Muscle layer of duodenum (tissue), 2 donors: ENCODE data around the gene A4GALT.

Source experiments
- H3K27ac ChIP-seq: one replicate; pipeline ENCODE4 v1.7.0; 2013; ENCODE audit warnings: mild to moderate bottlenecking, low read length
- H3K27me3 ChIP-seq: one replicate; pipeline ENCODE4 v1.7.0; 2013; ENCODE audit warnings: low read depth, mild to moderate bottlenecking, control low read depth, low read length
- H3K36me3 ChIP-seq, 2 donors: one replicate each; pipeline ENCODE4 v1.7.0; 2013; ENCODE audit warnings: low read length in 2 of 2, control low read depth in 1 of 2, mild to moderate bottlenecking in 1 of 2; ENCODE audit not compliant: insufficient read depth in 2 of 2, control insufficient read depth in 1 of 2
- H3K4me1 ChIP-seq, 2 donors: one replicate each; pipeline ENCODE4 v1.7.0; 2013; ENCODE audit warnings: low read length in 2 of 2, mild to moderate bottlenecking in 2 of 2, control low read depth in 1 of 2, moderate library complexity in 1 of 2; ENCODE audit not compliant: insufficient read depth in 2 of 2, control insufficient read depth in 1 of 2
- H3K4me3 ChIP-seq, 2 donors: one replicate each; pipeline ENCODE4 v1.7.0; 2013; ENCODE audit warnings: low read length in 2 of 2, low read depth in 1 of 2, mild to moderate bottlenecking in 1 of 2
- H3K9me3 ChIP-seq, 2 donors: one replicate each; pipeline ENCODE4 v1.7.0; 2013; ENCODE audit warnings: low read length in 2 of 2, control low read depth in 1 of 2, mild to moderate bottlenecking in 1 of 2; ENCODE audit not compliant: control insufficient read depth in 1 of 2
- donor health status: healthy.

The A4GALT gene, protein sequence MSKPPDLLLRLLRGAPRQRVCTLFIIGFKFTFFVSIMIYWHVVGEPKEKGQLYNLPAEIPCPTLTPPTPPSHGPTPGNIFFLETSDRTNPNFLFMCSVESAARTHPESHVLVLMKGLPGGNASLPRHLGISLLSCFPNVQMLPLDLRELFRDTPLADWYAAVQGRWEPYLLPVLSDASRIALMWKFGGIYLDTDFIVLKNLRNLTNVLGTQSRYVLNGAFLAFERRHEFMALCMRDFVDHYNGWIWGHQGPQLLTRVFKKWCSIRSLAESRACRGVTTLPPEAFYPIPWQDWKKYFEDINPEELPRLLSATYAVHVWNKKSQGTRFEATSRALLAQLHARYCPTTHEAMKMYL

DNA sequence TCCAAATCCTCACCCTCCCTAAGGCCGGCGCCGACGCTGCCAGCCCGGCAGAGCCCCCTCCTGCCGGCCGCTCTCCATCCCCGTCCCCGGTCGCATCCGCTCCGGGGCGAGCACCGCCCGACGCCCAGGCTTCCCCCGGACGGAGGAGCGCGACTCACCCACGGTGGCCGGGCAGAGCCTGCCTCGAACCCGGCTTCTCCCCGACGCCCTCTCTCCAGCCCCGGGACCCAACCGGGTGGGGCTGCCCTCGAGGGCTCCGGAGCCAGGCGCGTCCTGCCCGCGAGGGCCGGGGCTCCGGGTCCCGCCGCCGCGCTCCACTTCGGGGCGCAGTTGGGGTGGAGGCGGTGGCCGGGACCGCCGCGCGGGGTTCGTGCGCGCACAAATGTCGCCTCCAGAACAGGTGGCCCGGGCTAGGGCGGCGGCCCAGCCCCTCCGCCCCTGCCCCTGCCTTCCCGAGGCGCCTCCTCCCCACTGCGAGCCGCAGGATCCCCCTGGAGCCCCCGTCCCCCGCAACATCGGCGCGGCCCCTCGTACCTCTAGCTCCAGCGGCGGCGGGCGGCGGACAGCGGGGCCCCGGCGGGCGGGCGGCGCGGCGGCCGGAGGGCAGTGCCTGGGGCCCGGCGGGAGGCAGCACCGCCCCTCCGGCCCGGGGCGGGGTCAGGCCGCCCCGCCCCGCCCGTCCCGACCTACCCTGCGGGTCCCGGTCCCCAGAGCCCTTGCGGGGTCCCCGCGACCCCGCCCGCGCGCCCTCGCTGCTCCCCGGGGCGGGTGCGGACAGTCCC is at the start of gene A4GALT:
Gene A4GALT, minus strand, starts transcription at position 608 of the 782 bp plus-strand sequence. CDS start 26,919 bp downstream, outside the sequence.
- Histone ChIP-seq H3K4me1 (peaks cover 0 to 25% of the 10 kb centered on the region in 2 donors), H3K27ac (peak within 1 kb of the TSS; percentile 83), H3K27me3 (peaks cover 4% of the 10 kb centered on the region), H3K9me3 (no peaks in the 10 kb centered on the region), H3K36me3 (no peaks in the 10 kb centered on the region), H3K4me3 (peak within 1 kb of the TSS; percentile 64 to 82)

DNA sequence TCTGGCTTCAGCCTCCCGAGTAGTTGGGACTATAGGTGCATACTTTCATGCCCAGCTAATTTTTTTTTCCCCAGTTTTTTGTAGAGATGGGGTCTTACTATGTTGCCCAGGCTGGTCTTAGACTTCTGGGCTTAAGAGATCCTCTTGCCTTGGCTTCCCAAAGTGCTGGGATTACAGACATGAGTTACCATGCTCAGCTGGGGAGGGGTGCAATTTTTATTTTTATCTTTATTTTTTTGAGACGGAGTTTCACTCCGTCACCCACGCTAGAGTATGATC is 49.7 kb upstream of the A4GALT start:
- peaks cover 0 to 7% of the 10 kb centered on the region in 2 donors for H3K4me1 ChIP-seq
- no peaks in the 10 kb centered on the region for H3K36me3 ChIP-seq
- H3K4me3 ChIP-seq = peak overlapping the region in 1 of 2 donors; percentile 47
- H3K27ac ChIP-seq = no peak overlapping the region
- no peaks in the 10 kb centered on the region for H3K27me3 ChIP-seq
- no peaks in the 10 kb centered on the region for H3K9me3 ChIP-seq

DNA sequence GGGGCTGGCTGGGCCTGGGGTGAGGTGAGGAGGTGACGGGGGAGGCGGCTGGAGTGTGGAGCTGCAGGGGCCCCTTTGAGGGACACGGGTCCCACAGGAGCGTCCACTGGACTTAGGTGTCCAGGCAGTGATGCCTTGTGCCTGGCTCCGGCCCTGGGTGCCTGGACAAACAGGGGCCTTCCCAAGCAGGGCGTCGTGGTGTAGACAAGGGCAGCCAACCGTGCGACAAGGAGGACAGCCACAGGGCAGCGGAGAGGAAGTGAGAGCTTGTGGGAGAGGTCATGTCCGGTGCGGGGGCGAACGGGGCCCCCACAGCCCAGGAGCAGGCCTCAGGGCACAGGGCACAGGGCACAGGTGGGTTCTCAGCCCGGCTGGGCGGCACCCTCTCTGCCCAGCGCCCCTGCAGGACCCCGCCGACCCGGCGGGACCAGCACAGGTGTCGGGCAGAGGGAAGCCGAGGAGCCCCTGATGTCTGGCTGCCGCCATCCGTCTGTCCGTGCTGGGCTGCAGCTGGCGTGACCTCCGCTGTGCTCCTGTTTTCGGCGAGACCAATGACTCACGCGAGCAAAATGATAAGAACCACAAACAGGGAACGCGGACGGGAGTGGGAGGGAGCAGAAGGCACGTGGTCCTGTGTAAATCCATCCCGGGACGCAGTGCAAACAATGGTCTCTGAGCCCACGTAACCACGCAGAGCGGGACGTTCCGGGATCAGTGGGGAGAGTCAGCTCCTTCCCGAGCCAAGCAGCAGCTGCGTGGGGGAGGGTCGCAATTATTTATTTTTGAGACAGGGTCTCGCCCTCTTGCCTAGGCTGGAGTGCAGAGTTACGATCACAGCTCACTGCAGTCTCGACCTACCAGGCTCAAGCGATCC is 49.1 kb upstream of the A4GALT start:
- no peaks in the 10 kb centered on the region for H3K9me3 ChIP-seq
- H3K27ac ChIP-seq = no peak overlapping the region
- H3K4me3 ChIP-seq = peak overlapping the region in 1 of 2 donors; percentile 47
- no peaks in the 10 kb centered on the region for H3K27me3 ChIP-seq
- no peaks in the 10 kb centered on the region for H3K36me3 ChIP-seq
- H3K4me1 ChIP-seq = peaks cover 0 to 7% of the 10 kb centered on the region in 2 donors

DNA sequence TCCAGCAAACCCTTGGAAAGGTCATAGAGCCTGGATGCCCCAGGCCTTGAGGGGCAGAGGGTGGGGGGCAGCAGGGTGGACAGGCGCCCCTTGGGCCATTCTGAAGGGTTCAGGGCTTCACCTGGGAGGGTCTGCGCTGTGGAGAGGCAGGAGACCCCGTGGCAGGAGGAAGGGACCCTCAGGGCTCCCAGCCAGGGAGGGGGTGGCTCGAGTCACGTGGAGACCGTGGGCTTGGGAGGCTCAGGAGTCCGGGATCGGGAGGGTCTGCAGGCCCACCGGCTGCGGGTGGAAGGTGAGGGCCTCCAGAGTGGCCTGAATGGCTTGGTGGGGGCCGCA is 48.5 kb upstream of the A4GALT start:
- H3K9me3 ChIP-seq = no peaks in the 10 kb centered on the region
- H3K4me1 ChIP-seq = peaks cover 0 to 7% of the 10 kb centered on the region in 2 donors
- H3K27ac ChIP-seq = no peak overlapping the region
- no peaks in the 10 kb centered on the region for H3K27me3 ChIP-seq
- no peak overlapping the region for H3K4me3 ChIP-seq
- H3K36me3 ChIP-seq = no peaks in the 10 kb centered on the region

DNA sequence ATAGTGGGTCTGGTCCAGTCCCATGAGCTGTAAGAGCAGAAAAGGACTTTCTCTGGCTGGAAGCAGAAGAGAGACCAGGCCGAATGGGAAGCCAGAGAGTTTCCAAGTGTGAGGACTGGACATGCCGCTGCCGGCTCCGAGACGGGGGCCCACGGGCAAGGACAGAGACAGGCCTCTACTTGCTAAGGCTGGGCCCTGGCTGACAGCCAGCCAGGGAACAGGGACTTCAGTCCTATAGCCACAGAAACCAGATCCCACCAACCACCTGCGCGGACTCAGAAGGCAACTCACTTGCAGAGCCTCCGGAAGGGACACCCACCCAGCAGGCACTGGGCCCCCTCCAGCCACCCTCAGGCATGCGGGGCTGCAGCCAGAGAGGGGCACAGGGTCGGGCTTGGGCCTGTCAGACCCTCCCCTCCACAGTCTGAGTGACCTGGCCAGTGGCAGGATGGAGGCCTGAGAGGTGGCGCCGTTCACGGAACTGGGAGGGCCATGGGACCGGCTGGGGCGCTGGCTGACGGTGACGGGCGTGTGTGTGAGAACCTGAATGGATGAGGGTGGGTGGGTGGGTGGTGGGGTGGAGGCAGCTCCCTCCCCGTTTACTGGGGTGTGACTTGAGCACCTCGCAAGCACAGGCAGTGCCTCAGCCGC is 47.8 kb upstream of the A4GALT start:
- Histone ChIP-seq H3K4me1 (peaks cover 0 to 7% of the 10 kb centered on the region in 2 donors), H3K27me3 (no peaks in the 10 kb centered on the region), H3K9me3 (no peaks in the 10 kb centered on the region), H3K4me3 (no peak overlapping the region), H3K27ac (no peak overlapping the region), H3K36me3 (no peaks in the 10 kb centered on the region)

DNA sequence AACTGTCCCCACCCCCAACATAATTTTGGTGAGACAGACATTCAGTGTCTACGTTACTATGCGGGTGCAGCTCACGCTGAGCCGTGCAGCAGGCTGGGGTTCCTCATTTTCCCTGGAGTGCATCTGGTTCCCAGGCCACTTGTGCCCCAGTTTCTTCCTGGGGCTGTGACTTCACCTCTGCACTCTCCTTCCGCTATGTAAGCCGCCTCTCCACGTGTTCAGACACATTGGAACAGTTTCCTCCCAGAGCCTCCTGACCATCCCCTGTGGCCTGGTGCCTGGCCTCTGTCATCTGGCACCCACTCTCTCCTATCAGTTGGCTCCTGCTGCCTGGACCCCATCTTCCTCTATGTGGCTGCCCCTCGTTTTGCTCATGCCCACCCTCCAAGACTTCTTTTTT is 46.2 kb upstream of the A4GALT start:
- no peak overlapping the region for H3K4me3 ChIP-seq

DNA sequence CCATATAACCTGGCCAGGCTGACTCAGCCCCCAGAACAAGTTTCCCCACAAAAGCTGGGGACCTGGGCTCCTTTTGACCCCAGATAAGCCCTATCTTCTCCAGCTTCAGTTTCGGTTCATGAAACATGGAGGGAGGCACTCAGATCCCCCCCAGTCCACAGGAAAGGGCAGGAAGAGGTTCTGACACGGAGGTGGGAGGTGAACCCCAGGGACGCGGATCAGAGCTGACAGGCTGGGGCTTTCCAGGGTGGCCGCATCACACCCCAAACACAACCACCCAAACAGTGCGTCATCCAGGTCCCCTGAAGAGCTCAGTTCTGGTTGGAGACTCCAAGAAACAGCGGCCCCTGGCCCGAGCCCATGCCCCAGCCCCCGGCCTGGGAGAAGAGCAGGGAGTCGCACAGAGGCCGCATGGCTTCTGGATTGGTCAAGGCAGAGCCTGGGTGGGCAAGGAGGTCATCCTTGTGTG is 44.3 kb upstream of the A4GALT start:
- Histone ChIP-seq H3K27ac (no peak overlapping the region), H3K4me1 (peaks cover 0 to 7% of the 10 kb centered on the region in 2 donors)

More for the DNA sequence above, 46.2 kb upstream of the A4GALT start:
- H3K4me1 ChIP-seq = peaks cover 0 to 7% of the 10 kb centered on the region in 2 donors
- H3K27me3 ChIP-seq = no peaks in the 10 kb centered on the region
- no peaks in the 10 kb centered on the region for H3K36me3 ChIP-seq
- H3K9me3 ChIP-seq = no peaks in the 10 kb centered on the region
- no peak overlapping the region for H3K27ac ChIP-seq

DNA sequence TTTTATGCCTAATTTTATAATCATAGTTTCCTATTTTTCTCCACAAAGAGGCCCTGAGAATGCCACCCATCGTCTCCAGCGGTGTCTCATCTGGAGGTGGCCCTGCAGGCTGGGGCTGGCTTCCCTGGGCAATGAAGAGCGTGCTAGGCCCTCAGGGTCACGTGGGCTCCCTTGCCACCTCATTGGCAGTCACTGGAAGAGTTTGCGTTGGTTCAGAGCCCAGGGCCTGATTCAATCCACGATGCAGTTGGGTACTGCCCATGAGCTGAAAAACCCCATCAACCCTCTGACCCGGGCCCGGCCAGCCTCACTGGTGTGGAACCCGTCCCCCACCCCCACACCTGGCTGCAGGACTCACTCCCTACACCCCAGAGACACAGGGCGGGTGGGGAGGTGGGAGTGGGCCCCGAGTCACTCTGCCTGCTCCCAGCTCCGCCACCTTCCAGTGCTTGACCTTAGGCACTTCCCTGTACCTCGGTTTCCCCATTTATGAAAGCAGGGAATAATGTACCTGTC is 43.4 kb upstream of the A4GALT start:
- Histone ChIP-seq H3K9me3 (no peaks in the 10 kb centered on the region), H3K27me3 (no peaks in the 10 kb centered on the region), H3K4me1 (no peaks in the 10 kb centered on the region), H3K27ac (no peak overlapping the region), H3K4me3 (no peak overlapping the region), H3K36me3 (no peaks in the 10 kb centered on the region)

More for the DNA sequence above, 44.3 kb upstream of the A4GALT start:
- Histone ChIP-seq H3K9me3 (no peaks in the 10 kb centered on the region), H3K27me3 (no peaks in the 10 kb centered on the region), H3K4me3 (no peak overlapping the region), H3K36me3 (no peaks in the 10 kb centered on the region)

DNA sequence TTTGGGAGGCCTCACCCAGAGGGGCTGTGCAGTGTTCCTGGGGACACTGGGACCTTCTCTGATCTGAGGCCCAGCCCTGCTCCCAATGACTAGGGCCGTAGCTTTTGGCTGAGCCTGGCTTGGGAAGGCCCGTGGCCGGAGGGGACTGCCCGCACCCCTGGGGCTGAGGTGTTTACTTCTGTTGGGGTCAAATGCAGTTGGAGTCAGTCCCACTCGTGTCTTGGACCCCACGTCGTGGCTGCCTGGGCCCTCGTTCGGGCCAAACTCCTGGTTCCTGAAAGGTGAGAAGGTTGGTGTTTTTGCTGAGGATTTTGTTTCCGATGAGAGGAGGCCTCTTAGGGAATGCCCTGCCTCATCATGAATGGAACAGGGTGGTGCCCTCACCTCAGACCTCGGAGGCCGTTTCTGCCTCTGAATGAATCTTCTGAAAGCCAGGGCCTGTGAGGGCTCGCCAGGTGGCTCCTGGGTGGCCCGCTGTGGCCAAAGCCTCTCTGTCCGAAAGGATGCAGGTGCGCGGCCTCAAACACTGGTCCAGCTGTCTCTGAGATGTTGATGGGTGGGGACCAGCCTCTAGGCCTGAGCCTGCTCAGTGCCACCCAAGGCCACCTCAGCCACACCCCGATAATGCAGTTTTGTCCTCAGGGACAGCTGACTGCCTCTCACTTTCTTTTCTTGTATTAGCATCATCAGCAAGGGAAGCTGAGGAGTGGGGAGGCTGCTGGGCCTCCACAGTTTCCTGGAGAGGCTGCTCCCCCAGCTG is 40.3 kb upstream of the A4GALT start:
- Histone ChIP-seq H3K27me3 (no peaks in the 10 kb centered on the region), H3K27ac (no peak overlapping the region), H3K4me1 (no peaks in the 10 kb centered on the region), H3K9me3 (no peaks in the 10 kb centered on the region), H3K4me3 (no peak overlapping the region), H3K36me3 (no peaks in the 10 kb centered on the region)

DNA sequence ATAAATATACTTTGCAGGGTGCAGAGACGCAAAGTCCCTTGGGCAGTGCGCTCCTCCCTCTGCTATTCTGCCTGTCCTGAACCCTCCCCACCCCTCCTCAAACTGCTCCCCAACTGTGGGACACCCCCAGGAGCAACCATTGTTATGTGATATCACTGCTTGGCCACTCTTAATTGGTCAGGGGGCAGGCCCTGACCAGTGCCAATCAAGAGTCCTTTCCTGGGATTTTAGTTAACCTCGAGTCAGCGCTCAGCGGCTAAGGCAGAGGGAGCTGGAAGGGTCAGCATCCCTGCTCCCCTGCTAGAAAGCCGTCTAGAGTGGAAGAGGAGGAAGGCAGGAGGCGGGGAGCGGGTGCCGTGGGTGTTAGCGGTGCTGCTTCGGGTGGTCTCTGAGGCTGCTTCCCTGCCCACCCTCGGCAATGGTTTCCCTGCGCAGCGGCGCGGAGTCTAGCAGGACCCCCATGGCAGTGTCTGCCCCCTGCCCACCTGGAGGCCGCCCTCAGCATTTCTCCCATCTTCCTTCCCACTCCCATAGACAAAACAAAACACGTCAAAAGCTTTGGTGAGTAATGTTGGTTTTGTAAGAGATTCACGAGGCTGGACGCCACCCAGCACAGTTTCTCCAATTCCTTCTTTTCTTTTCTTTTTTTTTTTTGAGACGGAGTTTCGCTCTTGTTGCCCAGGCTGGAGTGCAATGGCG is 38.4 kb upstream of the A4GALT start:
- H3K27ac ChIP-seq = no peak overlapping the region

More for the DNA sequence above, 38.4 kb upstream of the A4GALT start:
- H3K9me3 ChIP-seq = no peaks in the 10 kb centered on the region
- H3K4me3 ChIP-seq = no peak overlapping the region
- H3K36me3 ChIP-seq = no peaks in the 10 kb centered on the region
- no peaks in the 10 kb centered on the region for H3K4me1 ChIP-seq
- H3K27me3 ChIP-seq = no peaks in the 10 kb centered on the region
